Islet precursor cell (in vitro differentiated cells): ENCODE data around the gene CSGALNACT2.
"Not testable (repeated sequence)": the region's sequence is repeated elsewhere in the genome, so short reads cannot be mapped to it uniquely, and the experiment has no call there.

Experiments used
- DNase-seq: peaks from one replicate; pipeline ENCODE4 v3.0.0-alpha.2; 2018

CSGALNACT2 gene

DNA sequence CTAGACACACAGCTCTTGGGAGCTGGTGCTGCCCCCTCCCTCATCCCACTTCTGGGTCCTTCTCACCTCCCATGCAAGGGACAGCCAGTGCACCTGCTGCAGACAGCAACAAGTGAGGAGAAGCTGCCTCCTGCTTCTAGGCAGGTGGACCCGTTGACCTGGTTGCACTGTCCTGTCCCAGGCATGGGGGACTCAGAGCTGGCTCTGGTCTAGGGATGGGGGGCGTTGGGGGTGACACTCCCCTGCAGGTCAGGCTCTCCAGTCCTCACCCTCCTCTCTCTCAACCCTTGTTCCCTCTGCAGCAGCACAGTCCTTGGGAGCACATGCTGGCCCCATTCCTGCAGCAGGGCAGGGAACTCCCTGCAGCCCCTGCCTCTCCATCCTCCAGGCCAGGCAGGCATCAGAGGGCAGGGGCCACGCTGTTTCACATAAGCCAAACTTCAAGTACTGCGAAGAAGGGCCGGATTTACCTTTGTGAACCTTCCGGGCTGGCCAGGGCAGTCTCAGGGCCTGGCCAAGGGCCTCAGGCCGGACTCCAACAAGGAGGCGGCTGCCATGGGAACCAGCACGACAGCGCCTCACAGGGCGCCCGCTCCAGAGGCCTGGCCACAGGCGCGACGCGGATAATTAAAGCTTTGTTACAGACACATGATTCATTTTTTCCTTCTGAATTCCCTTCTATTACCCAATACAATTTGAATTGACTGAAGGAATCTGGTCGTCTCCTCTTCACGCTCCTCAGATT is 80.1 kb downstream of the CSGALNACT2 start:
- DNase-seq: no peak

DNA sequence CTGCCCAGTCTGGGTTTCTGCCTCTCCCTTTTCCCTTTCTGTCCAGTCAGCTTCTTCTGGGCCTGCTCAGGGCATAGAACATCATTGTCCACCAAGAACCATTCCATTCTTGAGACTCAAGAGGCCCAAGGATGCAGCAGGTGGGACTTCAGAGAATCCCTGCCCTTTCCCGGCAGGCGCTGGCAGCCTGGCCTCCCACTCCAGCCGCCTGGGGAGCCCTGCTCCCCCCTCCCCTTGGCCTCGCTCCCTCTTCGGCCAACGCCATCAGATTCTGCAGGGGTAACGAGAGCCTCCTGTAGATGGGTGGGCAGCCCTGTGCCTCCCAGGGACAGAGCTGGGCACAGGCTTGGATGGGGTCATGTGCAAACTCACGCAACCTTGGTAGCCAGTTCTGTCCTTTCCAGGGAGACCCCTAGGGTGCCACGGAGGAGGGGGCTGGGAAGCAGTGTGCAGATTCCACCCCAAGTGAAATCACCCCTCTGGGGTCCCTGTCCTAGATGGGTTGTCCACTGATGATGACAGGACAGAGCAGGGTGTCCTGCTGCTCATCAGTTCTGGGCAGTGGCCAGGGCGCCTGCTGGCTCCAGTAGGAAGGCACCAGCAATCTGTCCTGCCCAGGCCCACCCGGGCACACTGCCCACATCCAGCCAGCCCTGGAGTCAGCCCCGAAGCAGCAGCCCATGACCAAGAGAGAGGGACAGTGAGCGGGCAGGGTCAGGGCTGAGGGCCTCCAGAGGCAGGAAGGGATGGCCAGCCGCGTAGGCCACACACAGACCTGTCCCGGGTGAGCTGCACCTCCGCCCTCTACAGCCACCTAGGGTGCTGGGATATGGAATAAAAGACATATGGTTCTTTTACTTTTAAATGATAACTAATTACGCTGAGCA is 80.9 kb downstream of the CSGALNACT2 start:
- no peak for DNase-seq

DNA sequence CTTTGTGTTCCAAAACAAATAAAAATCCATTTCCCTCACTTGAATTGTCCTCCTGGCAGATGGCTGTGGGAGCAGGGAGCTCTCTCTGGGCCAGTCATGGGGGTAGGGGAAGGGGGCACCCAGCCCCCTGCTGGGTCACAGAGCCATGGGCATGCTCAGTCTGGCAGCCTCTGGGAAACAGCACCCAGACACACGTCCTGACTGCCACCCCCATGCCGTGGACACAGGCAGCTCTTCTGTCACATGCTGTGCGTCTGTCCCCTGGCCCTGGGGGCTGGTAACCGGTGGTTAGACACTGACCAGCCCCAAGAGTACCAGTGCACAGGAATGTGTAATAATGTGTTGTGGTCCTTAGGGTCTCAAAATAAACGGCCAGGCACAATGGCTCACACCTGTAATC is 81.6 kb downstream of the CSGALNACT2 start:
- DNase-seq: peak; percentile 46

DNA sequence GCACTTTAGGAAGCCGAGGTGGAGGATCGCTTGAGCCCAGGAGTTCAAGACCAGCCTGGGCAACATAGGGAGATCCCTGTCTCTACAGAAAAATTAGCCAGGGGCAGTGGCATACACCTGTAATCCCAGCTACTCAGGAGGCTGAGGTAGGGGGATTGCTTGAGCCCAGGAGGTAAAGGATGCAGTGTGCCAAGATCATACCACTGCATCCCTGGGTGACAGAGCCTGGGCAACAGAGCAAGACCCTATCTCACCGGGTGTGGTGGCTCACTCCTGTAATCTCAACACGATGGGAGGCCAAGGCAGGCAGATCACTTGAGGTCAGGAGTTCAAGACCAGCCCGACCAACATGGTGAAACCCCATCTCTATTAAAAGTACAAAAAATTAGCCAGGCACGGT is 82.0 kb downstream of the CSGALNACT2 start:
- DNase-seq: not testable (repeated sequence)

DNA sequence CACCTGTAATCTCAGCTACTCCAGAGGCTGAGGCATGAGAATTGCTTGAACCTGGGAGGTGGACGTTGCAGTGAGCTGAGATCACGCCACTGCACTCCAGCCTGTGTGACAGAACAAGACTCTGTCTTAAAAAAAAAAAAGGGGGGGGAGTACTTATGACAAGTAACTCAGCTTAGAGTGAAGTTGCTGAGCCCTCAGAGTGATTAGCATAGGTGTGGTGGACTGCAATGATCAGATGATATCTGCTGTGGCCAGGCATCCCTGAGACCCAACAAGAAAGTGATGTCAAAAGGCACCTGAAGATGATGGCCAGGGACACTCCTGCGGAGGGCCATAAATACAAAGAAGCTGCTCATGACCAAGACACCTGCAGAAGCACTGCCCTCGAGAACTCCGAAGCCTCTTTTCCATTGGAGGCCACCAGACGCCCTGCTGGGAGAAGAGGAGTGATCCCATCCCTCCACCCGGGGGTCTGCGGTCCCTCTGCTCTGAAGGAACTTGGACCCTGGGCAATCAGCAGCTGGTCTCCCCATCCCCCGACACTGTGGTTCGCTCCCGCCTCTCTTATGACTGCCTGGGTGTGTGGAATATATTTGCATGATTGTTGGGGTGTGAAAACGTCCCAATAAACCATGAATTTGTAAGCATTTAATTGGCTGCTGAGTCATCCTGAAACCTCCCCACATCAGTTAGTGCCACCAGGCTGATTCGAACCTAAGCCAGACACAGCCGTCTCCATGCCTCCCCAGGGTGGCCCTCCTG is 82.6 kb downstream of the CSGALNACT2 start:
- peak; percentile 45 for DNase-seq

DNA sequence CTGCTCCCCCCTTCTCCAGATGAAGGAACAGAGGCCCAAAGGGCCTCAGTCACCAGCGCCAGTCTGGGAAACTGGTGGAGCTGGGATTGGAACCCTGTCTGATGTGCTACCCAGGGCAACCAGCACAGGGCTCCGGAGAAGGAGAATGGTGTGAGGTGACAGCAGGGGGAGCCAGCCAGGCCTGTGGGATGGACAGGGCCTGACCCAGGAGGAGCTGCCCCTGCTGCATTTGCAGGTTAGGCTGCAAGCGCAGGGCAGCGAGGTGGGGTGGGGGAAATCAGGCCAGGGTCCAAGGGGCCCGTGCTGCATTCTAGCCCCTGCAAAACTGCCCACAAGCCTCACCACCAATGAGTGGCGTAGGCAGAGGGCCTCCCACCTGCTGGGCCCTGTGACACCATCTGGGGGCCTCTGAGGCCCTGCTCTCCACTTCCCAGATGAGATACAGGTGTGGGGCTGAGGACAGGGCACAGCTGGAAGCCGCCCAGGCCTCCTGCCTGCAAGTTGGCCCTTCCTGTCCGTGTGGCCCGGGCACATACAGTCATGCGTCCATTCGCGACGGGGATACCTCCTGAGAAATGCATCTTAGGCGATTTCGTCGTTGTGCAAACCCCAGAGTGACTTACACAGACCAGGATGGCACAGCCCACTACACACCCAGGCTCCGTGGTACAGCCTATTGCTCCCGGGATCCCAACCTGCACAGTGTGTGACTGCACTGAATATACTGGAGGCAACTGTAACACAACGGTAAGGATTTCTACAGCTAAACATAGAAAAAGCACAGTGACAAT is 83.4 kb downstream of the CSGALNACT2 start:
- DNase-seq: peak; percentile 82

DNA sequence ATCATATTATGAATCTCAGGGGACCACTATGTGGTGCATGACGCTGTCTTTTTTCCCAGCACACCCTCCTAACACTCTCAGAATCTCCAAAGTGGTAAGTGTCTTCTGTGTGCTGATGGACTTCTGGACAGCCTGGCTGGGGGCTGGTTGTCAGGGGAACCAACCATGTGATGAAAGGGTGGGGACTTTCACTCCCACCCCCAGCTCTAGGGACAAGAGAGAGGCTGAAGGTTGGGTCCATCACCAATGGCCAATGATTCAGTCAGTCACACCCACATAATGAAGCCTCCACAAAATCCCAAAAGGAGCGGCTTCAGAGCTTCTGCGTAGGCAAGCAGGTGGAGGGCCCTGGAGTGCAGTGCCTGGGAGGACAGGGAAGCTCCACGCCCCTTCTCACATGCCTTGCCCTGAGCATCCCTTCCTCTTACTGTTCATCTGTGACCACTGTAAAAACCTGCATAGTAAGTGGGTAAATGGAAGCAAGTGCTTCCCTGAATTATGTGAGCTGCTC is 84.0 kb downstream of the CSGALNACT2 start:
- peak; percentile 43 for DNase-seq

DNA sequence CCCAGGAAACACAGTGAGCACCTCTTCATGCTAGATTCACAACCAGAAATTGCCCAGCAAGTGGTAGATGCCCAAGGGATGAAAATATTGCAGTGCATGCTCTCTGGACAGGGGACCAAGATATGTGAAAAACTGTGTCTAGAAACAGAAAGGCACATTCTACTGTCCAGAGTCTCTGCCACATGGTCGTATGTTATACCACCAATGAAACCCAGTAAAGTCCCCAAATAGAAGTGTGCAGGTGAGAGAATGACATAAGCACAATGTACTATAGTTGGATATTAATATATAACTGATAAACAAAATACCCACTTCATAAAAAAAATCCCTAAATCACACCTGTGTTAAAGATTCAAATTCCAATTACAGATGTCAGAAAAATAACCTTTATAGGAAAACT is 84.8 kb downstream of the CSGALNACT2 start:
- no peak for DNase-seq

DNA sequence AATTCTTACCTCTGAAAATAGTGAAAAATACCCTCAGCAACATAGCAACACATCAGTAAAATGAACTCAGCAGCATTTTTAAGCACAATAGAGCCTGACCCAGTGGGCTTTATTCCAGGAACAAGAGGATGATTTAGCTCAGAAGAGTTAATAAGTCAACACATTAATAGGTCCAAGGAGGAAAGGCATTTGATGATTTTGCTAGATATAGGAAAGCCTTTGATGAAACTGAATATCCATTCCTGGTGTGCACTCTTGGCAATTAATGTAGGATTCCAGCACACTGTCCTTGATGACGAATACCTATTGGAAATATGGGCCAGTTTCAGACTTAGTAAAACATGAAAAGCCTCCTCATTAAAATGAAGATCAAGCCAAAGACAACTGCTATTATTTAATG is 86.1 kb downstream of the CSGALNACT2 start:
- no peak for DNase-seq

DNA sequence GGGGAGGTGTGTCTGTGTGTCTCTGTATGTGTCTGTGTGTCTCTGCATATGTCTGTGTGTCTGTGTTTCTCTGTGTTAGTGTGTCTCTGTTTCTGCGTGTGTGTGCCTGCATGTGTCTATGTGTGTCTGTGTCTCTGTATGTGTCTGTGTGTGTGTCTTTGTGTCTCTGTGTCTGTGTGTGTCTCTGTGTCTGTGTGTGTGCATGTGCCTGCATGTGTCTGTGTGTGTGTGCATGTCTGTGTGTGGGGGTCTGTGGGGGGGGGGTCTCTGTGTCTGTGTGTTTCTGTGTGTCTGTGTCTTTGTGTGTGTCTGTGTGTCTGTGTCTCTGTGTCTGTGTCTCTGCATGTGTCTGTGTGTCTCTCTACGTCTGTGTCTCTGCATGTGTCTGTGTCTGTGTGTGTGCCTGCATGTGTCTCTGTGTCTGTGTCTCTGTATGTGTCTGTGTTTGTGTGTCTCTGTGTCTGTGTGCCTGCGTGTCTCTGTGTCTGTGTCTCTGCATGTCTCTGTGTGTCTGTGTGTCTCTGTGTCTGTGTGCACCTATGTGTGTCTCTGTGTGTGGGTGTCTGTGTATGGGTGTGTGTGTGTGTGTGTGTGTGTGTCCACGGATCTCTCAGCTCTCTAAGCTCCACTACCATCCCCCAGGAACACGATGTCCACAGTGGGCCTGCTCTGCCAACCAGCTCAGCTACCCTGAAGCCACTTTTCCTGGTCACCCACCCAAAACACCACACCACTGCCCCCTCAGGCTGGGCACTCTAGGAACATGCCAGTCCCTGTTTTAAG is 87.0 kb downstream of the CSGALNACT2 start:
- peak; percentile 39 for DNase-seq

DNA sequence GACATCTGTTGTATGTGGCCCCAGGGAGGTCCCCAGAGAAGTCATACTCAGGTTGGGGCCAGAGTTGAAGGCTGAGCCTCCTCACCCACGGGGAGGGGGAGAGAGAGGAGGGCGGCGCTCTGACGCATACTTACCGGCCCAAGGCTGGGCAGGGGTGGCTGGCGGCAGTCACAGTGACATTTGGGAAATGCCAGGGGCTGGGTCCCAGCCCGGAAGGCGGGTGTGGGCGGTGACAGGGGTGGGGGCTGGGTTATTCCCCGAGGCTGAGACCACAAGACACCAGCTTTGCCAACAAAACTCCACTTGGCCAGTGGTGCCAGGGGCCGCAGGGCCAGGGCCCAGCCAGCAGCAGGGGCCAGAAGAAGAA is 87.5 kb downstream of the CSGALNACT2 start:
- DNase-seq: peak; percentile 49

DNA sequence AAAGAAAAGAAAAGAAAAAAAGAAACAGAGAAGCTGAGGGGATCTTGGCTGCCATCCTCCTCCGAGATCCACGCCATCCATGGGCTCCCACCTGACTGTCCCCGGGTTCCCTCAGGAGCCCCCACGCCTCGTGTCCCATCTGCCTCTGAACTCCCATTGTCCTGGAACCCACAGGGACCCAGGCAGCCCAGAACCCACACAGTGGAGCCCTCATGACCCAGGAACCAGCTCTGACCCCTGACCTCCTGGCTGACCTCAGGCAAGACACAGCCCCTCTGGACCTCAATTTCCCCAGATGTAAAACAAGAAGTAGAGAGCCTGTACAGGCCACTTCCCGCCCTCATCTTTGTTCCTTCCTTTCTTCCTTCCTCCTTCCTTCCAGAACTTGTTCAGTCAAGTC is 88.2 kb downstream of the CSGALNACT2 start:
- DNase-seq: no peak

DNA sequence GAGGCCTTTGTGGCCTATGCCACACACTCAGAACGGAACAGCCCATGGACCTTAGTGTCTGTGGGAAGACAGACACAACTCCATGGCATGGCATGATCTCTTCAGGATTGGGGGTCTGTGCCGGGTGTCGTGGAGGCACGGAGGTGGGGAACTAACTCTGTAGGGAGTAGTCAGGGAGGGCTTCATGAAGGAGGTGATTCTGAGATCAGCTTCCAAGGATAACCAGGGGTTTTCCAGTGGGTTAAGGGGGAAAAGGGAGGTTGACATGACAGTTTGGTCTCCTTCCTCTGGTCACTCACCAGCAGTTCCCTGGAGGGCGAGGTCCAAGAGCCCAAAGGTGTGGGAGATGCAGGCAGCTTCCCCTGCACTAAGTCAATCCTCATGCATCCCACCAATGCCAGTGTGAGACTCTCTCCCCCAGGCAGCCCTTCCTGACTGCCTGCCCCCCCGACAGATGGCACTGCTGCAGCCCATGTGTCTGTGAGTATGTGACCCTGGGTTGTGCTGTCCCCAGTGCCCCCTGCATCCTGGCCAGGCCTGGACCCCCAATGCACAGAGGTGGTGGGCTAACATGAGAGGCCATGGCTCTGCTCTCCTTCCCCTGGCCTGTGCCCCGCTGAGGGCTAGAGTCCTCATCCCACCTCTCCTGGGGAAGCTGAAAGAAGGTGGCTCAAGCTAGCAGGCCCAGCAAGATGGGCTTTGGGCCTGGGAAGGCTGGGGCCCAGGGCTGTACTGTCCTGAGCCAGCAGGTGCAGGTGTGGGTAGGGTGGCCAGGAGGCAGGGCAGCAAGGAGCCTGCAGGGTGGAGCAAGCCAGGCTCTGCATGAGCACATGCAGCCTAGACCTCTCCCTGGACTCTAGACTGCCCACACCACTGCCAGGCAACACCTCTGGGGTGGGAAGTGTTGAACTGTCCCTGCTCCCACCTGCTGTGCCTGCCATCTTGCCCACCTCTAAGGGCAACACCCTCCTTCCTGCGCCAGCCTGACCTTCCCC is 88.9 kb downstream of the CSGALNACT2 start:
- DNase-seq: peak; percentile 42

DNA sequence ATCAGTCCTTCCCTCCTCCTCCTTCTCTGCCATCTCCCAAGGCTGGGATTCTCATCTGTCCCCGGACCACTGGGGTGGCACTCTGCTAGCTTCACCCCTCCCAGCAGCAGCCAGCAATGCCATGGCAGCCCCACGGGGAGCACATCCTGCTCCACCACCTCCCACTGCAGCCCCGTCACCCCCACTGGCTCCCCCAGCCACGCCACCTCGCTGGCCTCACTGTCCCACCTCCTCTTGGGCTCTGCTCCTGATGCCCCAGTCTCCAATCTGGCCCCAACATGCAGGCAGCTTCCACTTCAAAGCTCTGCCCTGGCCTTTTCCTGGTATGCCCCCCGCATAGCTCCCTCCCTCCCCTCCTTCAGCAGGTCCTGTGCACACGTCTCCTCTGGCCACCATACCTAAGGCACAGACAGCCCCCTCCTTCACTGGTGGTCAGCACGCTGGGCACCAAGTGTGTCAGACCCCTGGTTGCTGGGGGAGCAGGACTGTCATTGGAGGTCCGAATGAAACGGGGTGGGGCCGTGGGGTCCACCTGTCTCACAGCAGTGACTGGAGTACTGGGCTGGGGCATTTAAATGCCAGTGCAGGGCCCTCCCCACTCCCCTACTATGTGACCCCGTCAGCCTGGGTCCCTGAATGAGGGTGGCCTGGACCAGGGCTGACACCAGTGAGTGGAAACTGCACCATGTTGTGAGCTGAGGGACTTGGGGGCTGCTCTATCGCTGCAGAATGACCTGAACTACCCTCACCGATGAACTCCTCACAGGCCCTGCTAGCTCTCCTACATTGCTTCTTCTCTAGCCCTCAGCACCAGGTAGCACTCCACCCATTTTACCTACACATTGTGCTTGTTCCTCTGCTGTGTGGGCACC is 89.9 kb downstream of the CSGALNACT2 start:
- DNase-seq: peak; percentile 44

DNA sequence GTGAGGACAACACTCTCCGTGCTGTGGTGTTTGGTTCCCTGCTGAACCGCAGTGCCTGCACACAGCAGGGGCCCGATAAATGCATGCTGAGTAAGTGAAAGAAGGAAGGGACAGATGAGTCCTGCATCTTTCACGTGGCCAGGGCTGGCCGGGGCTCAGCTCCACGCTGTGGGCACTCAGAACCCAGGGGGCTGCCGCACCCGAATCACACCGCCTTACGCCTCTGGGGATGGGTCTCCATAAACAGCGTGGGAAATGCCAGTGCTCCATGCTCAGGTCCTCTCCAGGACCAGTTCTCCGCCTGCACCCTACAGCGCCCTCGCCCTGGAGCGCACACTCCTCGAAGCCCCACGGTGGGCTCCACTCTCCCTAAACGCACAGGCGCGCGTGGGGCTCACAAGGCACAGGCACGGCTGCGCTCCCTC is 90.5 kb downstream of the CSGALNACT2 start:
- DNase-seq: no peak

DNA sequence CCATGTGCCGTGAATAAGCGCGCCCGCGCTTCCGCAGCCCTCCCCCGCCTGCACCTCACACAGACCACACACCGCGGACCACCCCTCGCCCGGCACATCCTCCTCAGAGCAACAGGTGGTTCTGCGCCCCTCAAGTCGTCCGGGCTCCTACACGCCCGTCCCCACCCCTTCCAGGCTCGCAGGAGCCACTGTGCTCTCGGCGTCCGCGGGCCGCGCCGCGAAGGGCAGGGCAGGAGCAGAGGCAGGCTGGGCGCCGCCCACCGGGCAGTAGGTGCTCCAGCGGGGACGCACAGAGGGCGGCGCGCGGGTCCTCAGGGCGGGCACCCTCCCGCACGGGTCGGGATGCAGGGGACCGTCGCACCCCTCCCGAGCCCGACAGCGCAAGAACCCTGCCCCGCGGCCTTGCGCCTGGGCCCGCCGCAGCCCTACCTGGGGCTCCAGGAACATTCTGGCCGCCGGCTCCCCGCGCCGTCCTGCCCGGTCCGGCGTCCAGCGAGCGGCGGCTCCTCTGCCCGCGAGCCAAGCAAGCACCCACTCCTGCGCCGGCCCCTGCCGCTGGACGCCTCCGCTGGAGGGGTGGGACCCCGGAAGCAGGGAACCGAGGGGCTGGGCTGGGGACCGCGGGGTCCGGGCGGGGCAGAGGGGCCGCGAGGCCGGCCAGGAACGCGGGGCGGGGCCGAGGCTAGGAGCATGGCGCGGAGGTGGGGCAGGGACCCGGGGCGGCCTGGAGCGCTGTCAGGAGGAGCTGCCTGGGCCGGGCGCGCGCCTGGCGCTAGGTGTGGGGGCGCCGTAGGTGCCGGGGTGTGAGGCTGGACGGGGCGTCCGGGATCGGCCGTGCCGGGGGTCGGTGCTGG is 91.2 kb downstream of the CSGALNACT2 start:
- peak; percentile 80 for DNase-seq

DNA sequence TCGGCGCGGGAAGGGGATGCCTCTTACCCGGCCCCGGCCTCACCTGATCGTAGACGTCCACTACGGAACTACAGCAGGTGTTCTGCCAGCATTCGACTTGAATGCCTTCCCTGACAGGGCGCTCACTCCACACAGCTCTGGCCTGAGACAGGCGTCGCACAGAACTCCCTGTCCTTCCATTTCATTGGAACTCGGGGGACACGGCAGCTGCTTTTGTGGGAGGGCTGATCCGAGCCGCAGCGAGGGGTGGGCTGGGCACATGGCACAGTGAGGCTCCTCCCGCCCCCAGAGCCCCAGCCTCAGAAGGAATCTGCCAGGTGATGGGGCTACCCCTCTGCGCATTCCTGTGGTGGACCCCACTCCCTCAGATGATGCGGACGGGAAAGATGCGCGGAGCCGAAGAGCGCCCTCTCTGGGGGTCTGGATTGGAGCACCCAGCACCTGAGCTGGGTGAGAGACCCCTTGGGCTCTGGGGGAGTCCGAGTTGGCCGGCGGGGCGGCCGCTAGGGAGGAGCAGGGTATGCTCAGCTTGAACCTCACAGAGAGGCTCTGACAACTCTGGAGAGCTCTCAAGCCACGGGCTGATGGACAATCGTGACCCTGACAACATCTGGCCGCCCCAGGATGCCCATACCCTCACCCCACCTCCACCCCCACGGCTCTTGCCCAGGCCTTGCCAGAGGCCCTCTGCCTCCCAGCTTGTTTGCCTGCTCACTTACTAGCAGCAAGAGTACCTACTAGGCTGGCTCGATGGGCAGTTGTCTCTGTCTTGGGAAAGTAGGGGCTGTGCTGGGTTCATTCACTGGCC is 92.1 kb downstream of the CSGALNACT2 start:
- DNase-seq: peak; percentile 50
